ENCODE data around the gene RBM22. TPM values are rescaled to one million over a fixed set of nuclear protein-coding genes. Genes with fewer than 3 reads are reported as not detected.

The RBM22 gene
- total and polyA plus RNA-seq, 2 of the 8 experiments (the other 6 are each of a cell fraction or from before 2014, with no cell fraction given): 20.8 to 33.9 TPM

DNA sequence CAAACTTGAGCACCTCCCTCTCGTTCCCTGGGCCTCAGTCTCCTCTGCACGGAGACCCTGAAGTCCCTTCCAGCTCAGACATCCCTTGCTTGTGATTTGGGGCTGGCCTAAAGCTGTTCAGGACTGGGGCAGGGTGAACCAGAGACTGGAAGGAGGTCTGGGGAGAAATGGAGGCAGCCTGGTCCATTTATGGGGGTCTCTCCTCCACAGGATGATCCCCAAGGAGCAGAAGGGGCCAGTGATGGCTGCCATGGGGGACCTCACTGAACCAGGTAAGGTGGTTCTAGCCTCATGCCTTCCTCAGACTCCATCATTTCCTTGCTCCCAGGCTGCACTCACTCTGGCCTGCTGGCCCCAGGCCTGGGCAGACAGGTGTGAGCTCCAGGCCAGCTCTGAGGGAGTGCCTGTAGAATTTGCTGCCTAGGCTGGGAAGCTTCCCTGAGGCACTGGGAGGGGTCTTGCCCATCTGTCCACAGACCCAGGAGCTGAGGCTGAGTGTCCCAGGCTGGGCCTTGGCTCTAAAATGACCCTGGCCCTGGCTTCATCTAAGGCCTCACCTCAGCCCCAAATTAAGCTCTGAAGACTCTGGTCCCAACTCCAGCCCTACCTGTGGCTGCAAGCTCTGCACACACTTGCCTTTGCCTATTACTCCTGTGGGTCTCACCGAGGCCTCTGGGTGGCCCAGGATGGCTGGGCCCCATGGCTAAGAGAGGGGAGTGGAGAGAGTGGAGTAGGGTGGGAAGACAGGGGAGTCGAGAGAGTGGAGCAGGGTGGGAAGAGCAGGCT is 37.9 kb downstream of the RBM22 start (continued):
- TF ChIP-seq KDM5A (IDR thresholded peaks at IDR 0.05; ENCODE audit: low read length) (no peak), BCL11A (IDR thresholded peaks at IDR 0.05; ENCODE audit: low read depth in 2 of 2, low read length in 2 of 2) (no peak), CEBPB (IDR thresholded peaks at IDR 0.05; ENCODE audit: low read depth, low read length) (no peak), SP1 (IDR thresholded peaks at IDR 0.05; ENCODE audit: low read depth, low read length) (no peak)

Data from H1 (cell line).